Transverse colon (tissue), 3 donors: Measurements from ENCODE around the gene RTP5.

Source experiments
- CTCF ChIP-seq, 5 experiments: fragments of 200-600 bp in 3 of 5; fragments of 450-650 bp in 2 of 5; sonication (generic) in 3 of 5; IDR thresholded peaks; 1 replicate in 2 of 5; 2 replicates in 3 of 5; pipeline ENCODE4 v1.5.1; 2016 to 2017; ENCODE audit warnings: antibody characterized with exemption in 5 of 5, inconsistent platforms in 3 of 5, mild to moderate bottlenecking in 2 of 5, moderate library complexity in 1 of 5
- EP300 ChIP-seq: sonication (generic); formaldehyde crosslinking; IDR thresholded peaks from one replicate; pipeline ENCODE4 v1.6.1; 2017; ENCODE audit warnings: antibody characterized with exemption, low read depth

GRCh38 chr2:241908686-241909420 is 39.3 kb downstream of the RTP5 start:
- TF ChIP-seq CTCF (IDR thresholded peaks at IDR 0.05), result no peak
- TF ChIP-seq EP300, result no peak
